ENCODE measurements around the gene MRPL23.

Gene MRPL23

GRCh38 chr11:1946812-1947484, at the start of gene MRPL23:
MRPL23 (plus strand) TSS chr11:1947332; CDS start chr11:1947363, 31 bp downstream.
- DNase-seq = no peak

- DNase-seq = no peak
These were observed 48.0 kb upstream of the MRPL23 start for GRCh38 chr11:1899090-1899489.

GRCh38 chr11:1899686-1900085, 47.4 kb upstream of the MRPL23 start:
- DNase-seq = no peak

GRCh38 chr11:1906181-1906580, 41.0 kb upstream of the MRPL23 start:
- DNase-seq = no peak

GRCh38 chr11:1906611-1907423, 40.3 kb upstream of the MRPL23 start:
- no peak for DNase-seq

GRCh38 chr11:1908618-1909017, 38.5 kb upstream of the MRPL23 start:
- DNase-seq = no peak

GRCh38 chr11:1909524-1909923, 37.6 kb upstream of the MRPL23 start:
- no peak for DNase-seq

GRCh38 chr11:1912289-1912878, 34.7 kb upstream of the MRPL23 start:
- DNase-seq = no peak

- no peak for DNase-seq
These were observed 33.7 kb upstream of the MRPL23 start for GRCh38 chr11:1913271-1914060.

- no peak for DNase-seq
These were observed 31.4 kb upstream of the MRPL23 start for GRCh38 chr11:1915795-1916131.

- no peak for DNase-seq
These were observed 30.8 kb upstream of the MRPL23 start for GRCh38 chr11:1916132-1916985.

- no peak for DNase-seq
These were observed 30.1 kb upstream of the MRPL23 start for GRCh38 chr11:1916986-1917522.

- DNase-seq = no peak
These were observed 29.4 kb upstream of the MRPL23 start for GRCh38 chr11:1917523-1918435.

- no peak for DNase-seq
These were observed 28.5 kb upstream of the MRPL23 start for GRCh38 chr11:1918436-1919315.

- DNase-seq = no peak
These were observed 27.6 kb upstream of the MRPL23 start, which contains the start of gene TNNT3 for GRCh38 chr11:1919391-1920127. TNNT3 (plus strand) TSS chr11:1919703; CDS start chr11:1922875, 3,172 bp downstream.

GRCh38 chr11:1920128-1920908, 26.8 kb upstream of the MRPL23 start:
- DNase-seq = no peak

- DNase-seq = no peak
These were observed 26.1 kb upstream of the MRPL23 start for GRCh38 chr11:1920909-1921573.

All from NCI-H2171 treated with DMSO at 0.1 percent for 48 hours (cell line).